ENCODE results near the gene ZNF800.
"Not testable (repeated sequence)": the region's sequence is repeated elsewhere in the genome, so short reads cannot be mapped to it uniquely, and the experiment has no call there.

The ZNF800 gene, protein sequence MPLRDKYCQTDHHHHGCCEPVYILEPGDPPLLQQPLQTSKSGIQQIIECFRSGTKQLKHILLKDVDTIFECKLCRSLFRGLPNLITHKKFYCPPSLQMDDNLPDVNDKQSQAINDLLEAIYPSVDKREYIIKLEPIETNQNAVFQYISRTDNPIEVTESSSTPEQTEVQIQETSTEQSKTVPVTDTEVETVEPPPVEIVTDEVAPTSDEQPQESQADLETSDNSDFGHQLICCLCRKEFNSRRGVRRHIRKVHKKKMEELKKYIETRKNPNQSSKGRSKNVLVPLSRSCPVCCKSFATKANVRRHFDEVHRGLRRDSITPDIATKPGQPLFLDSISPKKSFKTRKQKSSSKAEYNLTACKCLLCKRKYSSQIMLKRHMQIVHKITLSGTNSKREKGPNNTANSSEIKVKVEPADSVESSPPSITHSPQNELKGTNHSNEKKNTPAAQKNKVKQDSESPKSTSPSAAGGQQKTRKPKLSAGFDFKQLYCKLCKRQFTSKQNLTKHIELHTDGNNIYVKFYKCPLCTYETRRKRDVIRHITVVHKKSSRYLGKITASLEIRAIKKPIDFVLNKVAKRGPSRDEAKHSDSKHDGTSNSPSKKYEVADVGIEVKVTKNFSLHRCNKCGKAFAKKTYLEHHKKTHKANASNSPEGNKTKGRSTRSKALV

DNA sequence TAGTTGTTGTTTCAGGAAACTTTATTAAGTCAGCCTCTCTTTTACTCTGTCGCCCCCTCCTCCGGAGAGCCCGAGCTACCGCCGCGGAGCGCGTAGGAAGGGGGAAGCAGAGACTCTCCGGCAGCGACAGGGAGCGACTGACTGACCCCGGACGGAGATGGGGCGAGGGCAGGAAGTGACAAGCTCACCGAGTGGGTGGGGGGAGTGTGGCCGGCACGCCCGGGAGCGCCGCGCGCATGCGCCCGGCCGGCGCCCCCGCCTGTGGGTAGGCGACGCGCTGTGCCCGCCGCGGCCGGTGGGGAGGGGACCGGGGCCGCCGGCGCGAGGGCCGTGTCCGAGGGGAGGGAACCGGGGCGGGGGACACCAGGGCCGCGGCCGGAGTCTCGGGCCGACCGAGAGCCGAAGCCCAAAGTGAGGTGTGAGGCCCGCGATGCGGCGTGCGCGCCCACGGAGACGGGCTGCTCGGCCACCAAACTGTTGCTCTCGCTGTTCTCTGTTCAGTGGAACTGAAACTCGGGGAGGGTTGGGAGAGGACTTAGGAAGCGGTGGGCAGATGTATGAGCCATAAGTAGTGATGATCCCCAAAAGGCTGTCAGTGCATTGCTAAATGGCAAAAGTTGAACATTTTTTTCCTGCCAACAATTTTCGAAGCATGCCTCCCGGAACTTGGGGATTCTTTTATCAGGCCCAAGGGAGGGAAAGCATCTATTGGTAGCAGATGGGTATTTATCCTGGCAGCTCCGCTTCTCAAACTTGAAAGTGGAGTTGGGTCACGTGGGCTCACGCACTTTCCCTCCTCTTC is at the start of gene ZNF800:
Gene ZNF800 (minus strand): TSS at position 143 of the 802 bp plus-strand sequence. CDS start 1,151 bp downstream, outside the sequence.
- DNase-seq = peak; percentile 58 to 94 (median 86)

DNA sequence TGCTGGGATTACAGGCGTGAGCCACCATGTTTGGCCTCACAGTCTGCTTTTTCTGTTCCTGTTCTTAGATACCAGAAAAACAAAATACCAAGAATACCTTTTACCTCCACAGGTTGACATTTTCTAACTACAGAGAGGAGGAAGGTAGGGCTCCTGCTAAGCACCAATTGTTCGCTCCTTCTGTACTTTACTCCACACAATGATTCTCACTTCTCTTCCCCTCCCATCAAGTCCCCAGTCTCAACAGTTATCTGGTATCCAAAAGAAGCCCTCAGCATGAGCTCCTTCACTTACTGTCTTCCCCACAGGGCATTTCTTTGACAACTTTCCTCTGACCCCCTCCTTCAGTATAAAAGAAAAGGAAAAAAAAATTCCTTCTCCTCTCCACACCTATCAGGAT is 47.7 kb upstream of the ZNF800 start:
- no peak for DNase-seq

- no peak for DNase-seq
Observed at GRCh38 chr7:127438836-127439235, 46.3 kb upstream of the ZNF800 start.

- DNase-seq = no peak
Observed at GRCh38 chr7:127437837-127438236, 45.3 kb upstream of the ZNF800 start.

GRCh38 chr7:127437241-127437640 is 44.7 kb upstream of the ZNF800 start:
- DNase-seq = no peak

GRCh38 chr7:127429281-127429680 is 36.8 kb upstream of the ZNF800 start:
- DNase-seq = not testable (repeated sequence)

- no peak for DNase-seq
Observed at GRCh38 chr7:127419196-127419595, 26.7 kb upstream of the ZNF800 start.

DNA sequence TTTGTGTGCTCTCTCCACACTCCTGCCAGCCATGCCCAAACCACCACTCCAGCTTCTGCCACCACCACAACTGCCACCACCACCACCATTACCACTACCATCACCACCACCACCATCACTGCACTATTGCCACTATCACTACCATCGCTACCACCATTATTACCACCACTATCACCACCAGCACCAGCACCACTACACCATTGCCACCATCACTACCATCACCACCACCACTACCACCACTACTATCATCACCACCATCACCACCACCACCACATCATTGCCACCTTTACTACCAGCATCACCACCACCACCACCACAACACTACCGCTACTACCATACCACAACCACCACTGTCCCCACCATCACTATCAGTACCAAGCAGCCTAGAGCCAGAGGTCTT is 26.0 kb upstream of the ZNF800 start:
- DNase-seq = no peak

DNA sequence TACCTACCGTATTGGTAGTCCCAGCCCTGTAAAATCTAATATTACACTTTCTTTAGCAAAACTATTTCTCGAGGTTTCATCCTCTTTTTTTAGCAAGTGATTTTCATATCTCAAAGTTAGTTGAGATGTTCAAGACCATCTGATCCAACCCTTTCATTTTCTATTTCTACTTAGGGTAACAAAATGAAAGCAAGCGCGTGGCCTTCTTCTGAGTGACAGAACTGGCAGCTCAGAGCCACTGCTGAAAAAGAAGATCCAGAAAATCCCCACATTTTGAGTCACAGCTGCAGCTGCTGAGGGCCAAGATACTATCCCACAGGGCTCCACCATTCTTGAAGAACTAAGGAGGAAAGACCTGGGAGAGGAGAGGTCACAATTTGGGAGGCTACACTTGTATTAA is 24.8 kb upstream of the ZNF800 start:
- DNase-seq = no peak

DNA sequence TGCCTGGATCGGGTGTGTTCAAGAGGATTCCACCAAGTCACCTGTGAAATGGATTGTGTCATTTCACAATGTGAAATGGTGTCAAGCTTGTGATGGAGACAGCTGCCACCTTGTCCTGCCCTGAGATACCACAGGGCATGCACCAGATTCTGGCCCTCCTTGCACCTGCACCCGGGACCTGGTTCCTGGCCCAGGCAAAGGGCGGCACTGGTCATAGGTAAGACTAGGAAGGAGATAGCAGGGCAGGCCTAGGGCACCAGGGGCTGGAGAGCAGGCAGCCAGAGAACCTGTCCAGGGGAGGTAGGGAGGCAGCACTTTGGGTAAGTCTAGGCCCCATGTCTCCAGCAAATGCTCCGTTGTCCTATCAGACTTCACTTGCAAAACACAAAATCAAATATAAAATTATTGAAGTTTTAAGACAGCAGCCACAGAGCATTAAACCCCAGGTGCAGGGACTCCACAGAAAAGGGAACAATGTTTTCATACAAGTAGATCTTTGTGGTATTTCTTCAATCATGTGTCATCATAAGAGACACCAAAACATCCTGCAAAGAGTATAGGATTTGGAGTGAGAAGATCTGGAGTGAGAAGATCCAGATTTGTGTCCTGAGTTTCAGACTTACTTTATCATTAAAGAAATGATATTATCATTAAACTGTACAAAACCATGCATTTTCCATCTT is 22.7 kb upstream of the ZNF800 start:
- DNase-seq = no peak

DNA sequence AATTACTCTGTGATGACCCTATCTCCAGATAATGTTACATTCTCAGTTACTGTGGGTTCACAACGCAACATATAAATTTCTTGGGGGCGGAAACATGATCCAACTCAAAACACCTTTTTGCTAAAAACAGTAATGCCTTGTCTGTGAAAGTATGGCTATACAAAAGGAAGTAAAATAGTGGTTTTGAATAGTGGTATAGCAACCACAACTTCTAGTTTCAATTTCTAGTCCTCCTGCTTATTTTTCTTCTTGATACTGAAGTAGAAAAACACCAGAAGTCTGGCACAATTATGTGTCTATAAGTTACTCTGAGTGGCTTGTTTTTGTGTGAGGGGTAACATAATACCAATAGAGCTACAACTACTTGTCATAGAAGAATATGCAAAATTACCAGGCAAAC is 21.5 kb upstream of the ZNF800 start:
- no peak for DNase-seq

GRCh38 chr7:127413326-127413725 is 20.8 kb upstream of the ZNF800 start:
- DNase-seq = no peak

DNA sequence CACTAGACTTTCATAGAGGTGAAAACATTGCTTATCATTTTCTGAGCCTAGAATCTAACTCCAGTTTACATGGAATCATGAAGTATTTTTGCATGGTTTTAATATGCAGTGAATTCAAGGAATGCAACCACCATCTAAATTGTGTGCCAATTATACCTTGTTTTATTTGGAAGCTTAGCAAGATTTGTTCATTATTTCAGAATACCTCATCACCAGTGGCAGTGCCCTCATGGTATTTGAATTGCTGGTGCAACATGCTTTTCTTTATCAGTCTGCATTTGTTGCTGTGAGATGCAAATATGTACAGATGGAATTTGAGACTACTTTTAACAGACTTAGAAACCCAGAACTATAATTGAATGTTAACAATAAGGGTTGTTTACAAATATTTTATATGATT is 18.7 kb upstream of the ZNF800 start:
- no peak for DNase-seq

DNA sequence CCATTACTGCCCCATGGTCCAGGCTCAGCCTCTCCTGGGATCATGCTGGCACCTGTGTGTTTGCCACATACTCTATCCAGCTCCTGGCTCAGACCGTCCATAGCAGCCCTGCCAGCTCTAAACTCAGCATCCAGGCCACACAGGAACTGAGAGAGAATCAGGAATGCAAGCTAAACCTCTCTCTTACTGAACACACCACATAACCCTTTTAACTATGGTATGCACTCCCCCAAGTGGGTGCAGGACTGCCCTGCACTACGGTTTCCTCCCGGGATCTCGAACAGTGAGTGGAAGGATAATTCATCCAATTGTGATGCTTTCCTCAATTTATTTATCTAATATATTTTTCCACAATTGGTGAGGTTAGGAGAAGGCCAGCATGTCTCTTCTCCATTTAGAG is 17.1 kb upstream of the ZNF800 start:
- no peak for DNase-seq

DNA sequence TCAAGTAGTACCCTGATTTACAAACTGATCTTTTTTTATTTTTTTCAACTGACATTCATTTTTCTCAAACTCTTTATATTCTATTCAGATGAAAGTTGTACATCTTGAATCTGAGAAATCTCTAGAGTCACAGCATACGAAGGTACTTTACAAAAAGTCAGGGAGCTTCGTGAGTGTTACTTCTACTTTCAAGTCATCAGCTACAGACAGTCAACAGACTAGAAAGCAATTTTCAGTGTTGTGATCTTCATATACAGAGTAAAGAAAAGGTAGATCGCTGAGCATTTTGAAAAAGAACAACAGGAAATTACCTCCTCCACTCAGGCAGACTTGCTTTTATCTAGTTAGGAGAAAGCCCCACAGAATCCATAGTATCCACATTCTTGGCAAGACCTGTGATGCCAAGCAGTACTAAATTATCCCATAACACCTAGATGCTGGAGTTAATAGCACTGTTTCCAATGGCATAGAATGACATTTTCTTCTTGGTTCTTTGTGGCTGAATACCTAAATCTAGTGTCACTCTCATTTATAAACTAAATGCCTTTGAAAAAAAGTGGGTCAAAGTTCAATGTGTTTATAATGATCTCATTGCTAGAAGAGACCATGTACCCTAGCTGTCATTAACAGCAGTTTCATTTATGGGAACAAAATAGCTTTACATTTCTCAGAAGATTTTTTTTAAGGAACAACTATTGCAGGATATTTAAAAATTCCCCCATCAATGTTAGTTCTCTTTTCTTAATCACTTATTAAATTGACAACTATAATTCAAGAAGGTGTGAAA is 12.0 kb upstream of the ZNF800 start:
- DNase-seq = no peak

DNA sequence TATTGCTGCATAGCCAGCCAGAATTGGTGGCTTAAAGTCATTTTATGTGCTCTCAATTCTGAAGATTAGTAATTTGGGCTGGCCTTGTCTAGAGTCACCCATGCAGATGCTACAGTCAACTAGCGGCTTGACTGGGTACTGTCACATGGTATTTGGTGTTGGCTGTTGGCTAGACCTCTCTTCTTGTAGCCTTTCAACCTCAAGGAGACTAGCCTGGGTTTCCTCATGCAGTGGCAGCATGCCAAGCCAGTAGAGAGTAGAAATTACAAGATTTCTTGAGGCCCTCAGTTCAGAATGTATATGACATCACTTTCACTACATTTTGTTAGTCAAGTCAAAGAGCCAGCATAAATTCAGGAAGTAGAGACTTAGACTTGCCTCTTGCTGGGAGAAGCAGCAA is 3.7 kb upstream of the ZNF800 start:
- no peak for DNase-seq

- DNase-seq = not testable (repeated sequence)
Observed at GRCh38 chr7:127395104-127395503, 2.6 kb upstream of the ZNF800 start.

DNA sequence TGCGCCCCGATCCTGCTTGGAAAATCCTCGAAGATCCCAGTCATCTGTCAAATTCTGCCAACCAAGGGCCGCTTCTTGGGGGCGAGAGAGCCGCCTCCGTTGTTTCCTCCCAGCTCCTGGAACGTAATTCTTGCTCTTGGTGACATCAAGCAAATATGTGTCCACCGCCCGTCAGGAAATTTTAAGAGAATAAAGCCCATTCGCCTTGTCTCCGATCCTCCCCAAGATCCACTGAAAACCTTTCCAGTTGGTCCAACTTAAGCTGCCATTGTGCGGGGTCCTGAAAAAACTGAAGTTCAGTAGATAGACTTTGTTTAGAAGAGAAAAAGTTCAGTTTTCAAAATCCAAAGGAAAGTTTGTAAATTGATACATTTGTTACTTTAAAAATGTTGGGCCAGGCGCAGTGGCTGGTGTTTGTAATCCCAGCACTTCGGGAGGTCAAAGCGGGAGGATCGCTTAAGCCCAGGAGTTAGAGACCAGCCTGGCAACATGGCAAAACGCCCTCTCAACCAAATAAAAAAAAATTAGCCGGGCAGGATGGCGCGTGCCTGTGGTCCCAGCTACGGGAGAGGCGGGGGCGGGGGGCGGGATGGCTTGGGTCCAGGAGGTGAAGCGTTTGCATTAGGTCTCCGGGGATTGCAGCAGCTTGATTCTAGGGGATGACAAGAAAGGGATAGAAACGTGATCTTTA is 1.0 kb upstream of the ZNF800 start:
- peak in 7 of 14 donors; percentile 20 to 55 (median 41) for DNase-seq

DNA sequence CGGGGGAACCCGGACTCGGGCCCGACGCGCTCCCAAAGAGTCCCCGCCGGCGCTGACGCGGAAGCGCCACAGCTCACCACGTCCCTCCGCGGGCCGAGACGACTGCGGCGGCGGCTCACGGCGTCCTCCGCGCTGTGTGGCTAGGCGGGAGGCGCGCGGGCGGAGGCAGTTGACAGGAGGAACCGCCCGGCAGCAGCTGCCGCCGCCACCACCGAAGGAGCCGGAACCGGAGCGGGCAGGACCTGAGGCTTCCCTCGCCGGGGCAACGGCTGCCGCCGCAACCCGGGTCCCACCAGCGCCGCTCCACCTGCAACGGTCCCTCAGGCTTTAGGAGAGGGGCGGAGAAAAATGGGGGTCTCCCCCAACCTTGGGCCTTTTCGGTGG is 334 bp downstream of the ZNF800 start:
- DNase-seq = peak in 4 of 14 donors; percentile 19 to 68 (median 46)

- peak in 5 of 14 donors; percentile 1 to 19 (median 6) for DNase-seq
Observed at GRCh38 chr7:127391591-127392181, 822 bp downstream of the ZNF800 start.
